ENCODE data around the gene TLX2. TPM values are rescaled to one million over a fixed set of nuclear protein-coding genes. Genes with fewer than 3 reads are reported as not detected.
"Not testable (repeated sequence)": the region's sequence is repeated elsewhere in the genome, so short reads cannot be mapped to it uniquely, and the experiment has no call there.

Gene TLX2
- polyA plus RNA-seq (2014; cell fraction: cytosol; rRNA removed) = 209 and 286 TPM in 2 replicates
- 679 and 702 TPM in 2 replicates for polyA plus RNA-seq (2014; cell fraction: nucleus; rRNA removed)

- no peak for DNase-seq (ENCODE audit: low spot score)
Observed at GRCh38 chr2:74514368-74515270, at the start of gene TLX2. TLX2 (plus strand) TSS chr2:74514450; CDS start chr2:74514807, 357 bp downstream.

DNA sequence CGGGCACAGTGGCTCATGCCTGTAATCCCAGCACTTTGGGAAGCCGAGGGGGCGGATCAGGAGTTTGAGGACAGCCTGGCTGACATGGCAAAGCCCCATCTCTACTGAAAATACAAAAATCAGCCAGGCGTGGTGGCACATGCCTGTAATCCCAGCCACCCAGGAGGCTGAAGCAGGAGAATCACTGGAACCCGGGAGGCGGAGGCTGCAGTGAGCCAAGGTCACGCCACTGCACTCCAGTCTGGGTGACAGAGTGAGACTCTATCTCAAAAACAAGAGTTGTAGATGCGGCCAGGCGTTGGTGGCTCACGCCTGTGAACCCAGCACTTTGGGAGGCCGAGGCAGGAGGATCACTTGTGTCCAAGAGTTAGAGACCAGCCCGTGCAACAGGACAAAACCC, 43.5 kb upstream of the TLX2 start:
- not testable (repeated sequence) for DNase-seq (ENCODE audit: low spot score)

DNA sequence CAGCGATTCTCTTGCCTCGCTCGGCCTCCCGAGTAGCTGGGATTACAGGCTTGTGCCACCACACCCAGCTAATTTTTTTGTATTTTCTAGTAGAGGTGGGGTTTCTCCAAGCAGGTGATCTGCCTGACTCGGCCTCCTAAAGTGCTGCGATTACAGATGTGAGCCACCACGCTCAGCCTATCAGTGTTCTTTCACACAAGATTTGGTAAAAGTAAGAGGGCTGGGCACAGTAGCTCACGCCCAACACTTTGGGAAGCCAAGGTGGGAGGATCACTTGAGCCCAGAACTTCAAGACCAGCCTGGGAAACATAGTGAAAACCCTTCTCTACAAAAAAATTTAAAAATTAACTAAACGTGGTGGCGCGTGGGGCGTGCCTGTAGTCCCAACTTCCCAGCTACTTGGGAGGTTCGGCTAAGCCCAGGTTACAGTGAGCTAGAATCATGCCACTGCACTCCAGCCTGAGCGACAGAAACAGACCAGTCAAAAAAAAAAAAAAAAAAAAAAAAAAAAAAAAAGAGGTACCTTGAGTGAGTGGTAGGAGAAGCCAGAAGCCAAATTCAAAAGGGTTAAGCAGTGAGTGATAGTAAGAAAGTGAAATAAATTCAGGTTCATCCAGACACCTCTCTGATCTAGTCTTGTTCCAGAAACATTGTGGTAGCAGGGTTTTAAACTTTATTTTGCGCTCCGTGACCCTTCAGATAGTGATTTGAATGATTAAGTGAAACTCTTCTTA, 42.8 kb upstream of the TLX2 start:
- no peak for DNase-seq (ENCODE audit: low spot score)

GRCh38 chr2:74472086-74472944, 41.9 kb upstream of the TLX2 start, which contains the start of gene MRPL53:
MRPL53 (minus strand) TSS chr2:74472680; CDS start chr2:74472660, 20 bp downstream.
- DNase-seq (ENCODE audit: low spot score) = peak; percentile 96

DNA sequence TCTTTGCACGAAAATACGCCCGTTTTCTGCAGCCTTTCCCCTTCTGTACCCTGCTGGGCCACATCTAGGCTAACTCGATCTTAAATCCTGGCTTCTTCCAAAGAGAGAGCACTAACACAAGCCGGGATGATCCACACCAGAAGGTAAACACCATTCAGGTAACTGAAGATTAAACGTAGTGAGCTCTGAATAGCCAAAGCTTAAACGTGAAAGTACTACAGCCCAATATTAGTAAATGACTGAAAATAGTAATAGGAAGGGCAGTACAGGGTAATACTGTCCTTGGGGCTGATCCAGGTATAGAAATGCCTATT, 41.3 kb upstream of the TLX2 start:
- DNase-seq (ENCODE audit: low spot score) = no peak

GRCh38 chr2:74474481-74474880, 39.8 kb upstream of the TLX2 start:
- no peak for DNase-seq (ENCODE audit: low spot score)

GRCh38 chr2:74474899-74475298, 39.4 kb upstream of the TLX2 start:
- no peak for DNase-seq (ENCODE audit: low spot score)

GRCh38 chr2:74481431-74481830, 32.8 kb upstream of the TLX2 start:
- DNase-seq (ENCODE audit: low spot score) = no peak

- no peak for DNase-seq (ENCODE audit: low spot score)
Observed at GRCh38 chr2:74481961-74482800, 32.1 kb upstream of the TLX2 start.

DNA sequence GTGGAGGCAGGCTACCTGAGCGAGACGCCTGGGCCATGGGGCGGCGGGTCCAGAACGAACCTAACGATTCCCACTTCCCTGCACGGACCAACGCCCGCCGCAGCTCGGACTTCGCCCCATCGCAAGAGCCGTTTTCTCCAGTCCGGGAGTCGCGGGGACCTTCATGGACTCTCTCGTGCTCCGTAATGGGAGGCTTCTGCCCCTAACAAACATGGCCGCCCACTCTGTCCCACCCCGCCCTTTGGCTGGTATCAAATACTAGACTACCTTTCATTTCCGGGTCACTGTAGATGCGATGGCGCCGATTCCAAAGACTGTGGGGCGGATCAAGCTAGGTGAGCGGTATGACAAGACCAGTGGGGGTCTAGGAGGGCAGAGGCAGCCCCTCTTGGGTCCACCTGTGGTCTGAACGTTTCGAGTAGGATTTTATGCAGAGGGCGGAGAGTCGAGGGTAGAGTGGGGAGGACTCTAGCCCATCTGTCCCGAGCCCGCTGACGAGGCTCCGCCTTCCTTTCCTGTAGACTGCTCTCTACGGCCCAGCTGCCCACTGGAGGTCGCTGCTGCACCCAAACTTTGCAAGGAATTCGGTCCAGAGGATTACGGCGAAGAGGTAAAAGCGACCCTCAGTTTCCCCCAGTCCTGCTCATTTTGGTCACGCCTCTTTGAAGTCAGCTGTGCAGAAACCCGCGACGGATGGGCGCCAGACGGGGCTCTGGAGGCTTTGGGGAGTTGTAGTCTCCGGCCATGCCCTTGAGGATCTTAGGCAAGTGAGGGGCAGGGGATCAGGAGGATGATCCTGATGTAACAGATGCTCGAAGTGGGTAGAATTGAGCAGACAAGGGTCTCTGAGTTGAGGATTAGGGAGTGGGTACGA, 31.2 kb upstream of the TLX2 start, which contains the start of the genes CCDC142 and TTC31:
TSS of gene CCDC142 (minus strand) at position 198 of the 874 bp plus-strand sequence. CDS start at position 37, 161 bp downstream.
TSS of gene TTC31 (plus strand) at position 281 of the 874 bp plus-strand sequence. CDS start at position 296, 15 bp downstream.
- peak; percentile 96 for DNase-seq (ENCODE audit: low spot score)

GRCh38 chr2:74483675-74484164, 30.5 kb upstream of the TLX2 start:
- not testable (repeated sequence) for DNase-seq (ENCODE audit: low spot score)

DNA sequence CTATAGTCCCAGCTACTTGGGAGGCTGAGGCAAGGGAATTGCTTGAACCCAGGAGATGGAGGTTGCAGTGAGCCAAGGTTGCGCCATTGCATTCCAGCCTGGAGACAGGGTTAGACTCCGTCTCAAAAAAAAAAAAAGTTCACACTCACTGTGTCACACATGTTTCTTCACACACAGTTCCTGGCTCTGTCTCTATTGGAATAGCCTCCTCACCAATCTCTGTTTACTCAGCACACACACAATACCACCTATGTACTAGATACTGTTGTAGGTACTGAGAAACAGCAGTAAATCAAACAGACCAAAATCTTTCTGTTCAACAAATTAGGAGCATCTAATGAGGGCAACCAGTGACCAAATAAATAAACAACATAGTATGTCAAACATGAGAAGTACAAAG, 28.1 kb upstream of the TLX2 start:
- no peak for DNase-seq (ENCODE audit: low spot score)

DNA sequence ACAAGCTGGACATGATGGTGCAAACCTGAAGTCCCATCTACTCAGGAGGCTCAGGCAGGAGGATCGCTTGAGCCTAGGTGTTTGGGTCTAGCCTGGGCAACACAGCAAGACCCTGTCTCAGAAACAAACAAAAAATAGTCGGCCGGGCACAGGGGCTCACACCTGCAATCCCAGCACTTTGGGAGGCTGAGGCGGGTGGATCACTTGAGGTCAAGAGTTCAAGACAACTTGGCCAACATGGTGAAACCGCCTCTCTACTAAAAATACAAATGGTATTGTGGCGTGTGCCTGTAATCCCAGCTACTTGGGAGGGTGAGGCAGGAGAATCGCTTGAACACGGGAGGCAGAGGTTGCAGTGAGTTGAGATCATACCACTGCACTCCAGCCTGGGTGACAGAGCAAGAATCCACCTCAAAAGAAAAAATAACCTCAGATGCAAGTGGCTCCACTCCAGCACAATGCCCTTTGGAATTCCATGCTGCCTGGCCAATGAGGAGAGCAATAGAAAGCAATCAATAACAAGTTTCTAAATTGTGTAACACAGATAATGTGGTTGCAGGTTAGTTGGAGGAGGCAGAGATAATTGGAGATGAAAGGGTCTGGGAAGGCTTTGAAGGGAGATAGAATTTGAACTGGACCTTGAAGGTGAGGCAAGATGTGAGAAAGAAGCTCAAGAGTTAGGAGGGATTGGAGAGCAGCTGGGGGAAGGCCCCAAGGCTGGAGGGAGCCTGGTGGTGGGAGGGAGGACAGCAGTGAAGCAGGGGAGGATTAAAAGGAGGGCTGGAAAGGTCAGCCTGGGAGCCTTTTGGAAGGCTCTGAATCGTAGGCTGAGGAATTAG, 25.4 kb upstream of the TLX2 start:
- DNase-seq (ENCODE audit: low spot score) = no peak

DNA sequence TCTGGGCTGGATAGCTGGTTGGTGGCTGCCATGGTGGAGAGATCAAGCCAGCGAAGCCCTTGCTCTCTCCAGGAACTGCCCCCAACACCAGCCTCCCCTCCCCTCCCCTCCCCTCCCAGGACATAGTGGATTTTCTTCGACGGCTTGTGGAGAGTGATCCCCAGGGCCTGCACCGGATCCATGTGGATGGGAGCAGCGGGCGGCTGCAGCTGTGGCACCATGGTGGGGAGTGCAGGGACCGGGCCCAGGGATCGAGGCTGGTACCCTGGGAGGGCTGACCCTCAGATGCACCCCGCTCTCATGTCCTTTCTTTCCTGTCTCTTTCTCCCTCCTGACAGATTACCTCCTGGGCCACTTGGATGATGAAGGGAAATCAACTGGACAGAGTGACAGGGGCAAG, 24.3 kb upstream of the TLX2 start:
- DNase-seq (ENCODE audit: low spot score) = no peak

DNA sequence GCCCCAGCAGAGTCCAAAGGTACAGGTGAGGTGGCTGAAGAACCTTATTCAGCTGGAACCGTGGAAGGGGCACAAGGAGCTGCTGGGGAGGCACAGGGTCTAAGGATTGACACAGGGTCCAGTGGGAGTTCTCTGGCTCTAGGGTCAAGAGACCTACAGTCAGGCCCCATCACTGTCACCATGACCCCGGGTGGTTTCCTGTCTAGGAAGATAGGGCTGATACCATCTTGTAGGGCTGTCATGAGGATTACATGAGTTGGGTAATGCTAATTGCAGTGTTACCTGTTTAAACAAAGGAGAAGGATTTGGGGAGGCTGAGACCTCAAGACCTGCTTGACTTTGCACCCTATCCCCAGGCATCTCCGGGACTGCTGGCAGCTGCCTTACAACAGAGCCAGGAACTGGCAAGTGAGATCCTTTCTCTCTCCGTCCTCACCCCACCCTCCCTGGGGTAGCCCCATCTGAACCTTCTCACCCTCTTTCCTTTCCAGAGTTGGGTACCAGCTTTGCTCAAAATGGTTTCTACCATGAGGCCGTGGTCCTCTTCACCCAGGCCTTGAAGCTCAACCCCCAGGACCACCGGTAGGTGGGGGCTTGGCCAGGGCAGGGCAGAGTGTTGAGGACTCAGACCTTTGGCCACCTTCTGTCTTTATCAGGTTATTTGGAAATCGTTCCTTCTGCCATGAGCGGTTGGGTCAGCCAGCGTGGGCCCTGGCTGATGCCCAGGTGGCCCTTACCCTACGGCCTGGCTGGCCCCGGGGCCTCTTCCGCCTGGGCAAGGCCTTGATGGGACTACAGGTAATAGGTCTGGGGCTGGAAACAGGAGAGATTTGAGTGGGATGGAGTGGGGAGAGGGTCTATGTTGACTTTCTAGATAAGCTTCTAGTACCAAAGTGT, 22.4 kb upstream of the TLX2 start:
- no peak for DNase-seq (ENCODE audit: low spot score)

- DNase-seq (ENCODE audit: low spot score) = no peak
Observed at GRCh38 chr2:74493546-74493945, 20.7 kb upstream of the TLX2 start.

GRCh38 chr2:74495440-74495839, 18.8 kb upstream of the TLX2 start:
- DNase-seq (ENCODE audit: low spot score) = no peak
